Neural progenitor cell (in vitro differentiated cells): Measurements from ENCODE around the gene PRR30. TPM values are rescaled to one million over a fixed set of nuclear protein-coding genes. Genes with fewer than 3 reads are reported as not detected.
A peak's percentile ranks its signal among the peaks of the same experiment; 100 is the strongest.

Source experiments
- DNase-seq: peaks from one replicate; pipeline ENCODE4 v3.0.0-alpha.2; 2016; ENCODE audit warnings: low spot score
- H2AFZ ChIP-seq: fragments of 200-600 bp; sonication (generic); replicated peaks from 2 replicates; pipeline ENCODE4 v1.6.1; 2016; ENCODE audit warnings: antibody characterized with exemption
- H3F3A ChIP-seq: fragments of 200-600 bp; sonication (generic); 2 replicates; pipeline ENCODE4 v1.6.1; 2016; ENCODE audit warnings: antibody characterized with exemption, low read depth
- H3K27ac ChIP-seq: fragments of 200-600 bp; sonication (generic); 2 replicates; pipeline ENCODE4 v1.5.1; 2016; ENCODE audit warnings: mild to moderate bottlenecking
- H3K27me3 ChIP-seq: fragments of 200-600 bp; sonication (generic); 2 replicates; pipeline ENCODE4 v1.6.1; 2016; ENCODE audit warnings: mild to moderate bottlenecking, moderate library complexity
- H3K36me3 ChIP-seq: fragments of 200-600 bp; sonication (generic); 2 replicates; pipeline ENCODE4 v1.5.1; 2016
- H3K4me1 ChIP-seq: fragments of 200-600 bp; sonication (generic); 2 replicates; pipeline ENCODE4 v1.6.1; 2016; ENCODE audit warnings: mixed run types
- H3K4me2 ChIP-seq: fragments of 200-600 bp; sonication (generic); 2 replicates; pipeline ENCODE4 v1.6.1; 2016
- H3K4me3 ChIP-seq: fragments of 200-600 bp; sonication (generic); 2 replicates; pipeline ENCODE4 v1.5.1; 2016
- H3K79me2 ChIP-seq: fragments of 200-600 bp; sonication (generic); 2 replicates; pipeline ENCODE4 v1.6.1; 2016; ENCODE audit warnings: low read depth
- H3K9ac ChIP-seq: fragments of 200-600 bp; sonication (generic); 2 replicates; pipeline ENCODE4 v1.6.1; 2016
- H3K9me3 ChIP-seq: fragments of 200-600 bp; sonication (generic); 2 replicates; pipeline ENCODE4 v1.5.1; 2016; ENCODE audit warnings: low read depth
- H4K20me1 ChIP-seq: fragments of 200-600 bp; sonication (generic); 2 replicates; pipeline ENCODE4 v1.6.1; 2016; ENCODE audit warnings: low read depth
- H3K27ac Mint-ChIP-seq: 3 replicates; pipeline ENCODE4 v1.8.0; 2021; ENCODE audit warnings: mixed read lengths
- H3K27me3 Mint-ChIP-seq: 2 replicates; pipeline ENCODE4 v1.8.0; 2022; ENCODE audit warnings: low read depth, mild to moderate bottlenecking, inconsistent platforms, moderate library complexity, mixed read lengths; ENCODE audit not compliant: insufficient read depth
- H3K36me3 Mint-ChIP-seq: 3 replicates; pipeline ENCODE4 v1.8.0; 2021; ENCODE audit warnings: mixed read lengths
- H3K4me1 Mint-ChIP-seq: 3 replicates; pipeline ENCODE4 v1.8.0; 2021; ENCODE audit warnings: mixed read lengths
- H3K4me3 Mint-ChIP-seq: 3 replicates; pipeline ENCODE4 v1.8.0; 2021; ENCODE audit warnings: mild to moderate bottlenecking, moderate library complexity, mixed read lengths
- H3K9me3 Mint-ChIP-seq: 3 replicates; pipeline ENCODE4 v1.8.0; 2020; ENCODE audit warnings: mixed read lengths
- CTCF ChIP-seq: fragments of 200-600 bp; sonication (generic); IDR thresholded peaks from 2 replicates; pipeline ENCODE4 v1.5.1; 2017; ENCODE audit warnings: antibody characterized with exemption, mild to moderate bottlenecking
- EZH2 ChIP-seq: fragments of 200-600 bp; sonication (generic); IDR thresholded peaks from 2 replicates; pipeline ENCODE4 v1.6.1; 2017; ENCODE audit warnings: antibody characterized with exemption, mild to moderate bottlenecking, moderate library complexity
- EZH2phosphoT487 ChIP-seq: fragments of 200-600 bp; sonication (generic); IDR thresholded peaks from 2 replicates; pipeline ENCODE4 v1.6.1; 2017; ENCODE audit warnings: antibody characterized with exemption
- total RNA-seq: library from RNA; depleted of rRNA; stranded (reverse); fragments of >200 nt; gene quantifications from 2 replicates; pipeline ENCODE4 v1.2.3, GENCODE V29; 2015; ENCODE audit warnings: low replicate concordance

The PRR30 gene
- total RNA-seq, 1 donor from 2014 or later = not detected

DNA sequence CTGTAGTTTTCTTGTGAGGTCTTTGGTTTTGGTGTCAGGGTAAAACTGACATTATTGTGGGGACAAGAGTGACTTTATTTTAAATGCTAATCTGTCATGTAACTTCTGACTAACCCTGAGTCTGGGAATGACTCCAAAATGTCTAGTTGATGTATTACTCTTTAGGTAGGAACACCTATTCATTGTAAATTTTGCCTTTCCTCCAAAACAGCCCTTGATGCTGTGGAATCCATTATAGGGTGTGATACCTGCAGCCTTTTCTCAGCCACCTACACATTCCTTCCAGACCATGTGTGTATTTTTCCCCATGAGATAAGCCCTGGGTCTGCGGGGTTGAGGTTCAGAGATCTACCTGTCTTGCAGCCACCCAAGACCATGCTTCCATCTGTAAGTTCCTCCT, 4.1 kb upstream of the PRR30 start:
- Mint-ChIP-seq H3K9me3 (peaks cover 3% of the 10 kb centered on the region), H3K4me1 (no peaks in the 10 kb centered on the region), H3K27me3 (peaks cover 4% of the 10 kb centered on the region), H3K27ac (no peak overlapping the region), H3K4me3 (no peak overlapping the region), H3K36me3 (no peaks in the 10 kb centered on the region)
- H3K36me3 ChIP-seq = no peaks in the 10 kb centered on the region
- no peaks in the 10 kb centered on the region for H3K4me1 ChIP-seq
- TF ChIP-seq EZH2phosphoT487 = no peak
- no peak for TF ChIP-seq CTCF
- no peak for TF ChIP-seq EZH2
- no peaks in the 10 kb centered on the region for H3K79me2 ChIP-seq
- H3K4me3 ChIP-seq = no peak overlapping the region
- peaks cover 12% of the 10 kb centered on the region for H3K27me3 ChIP-seq
- no peak for DNase-seq
- no peaks in the 10 kb centered on the region for H3K9me3 ChIP-seq
- H3K27ac ChIP-seq = no peak overlapping the region
- H3K4me2 ChIP-seq = no peak overlapping the region
- H4K20me1 ChIP-seq = no peaks in the 10 kb centered on the region
- no peak overlapping the region for H3K9ac ChIP-seq
- no peaks in the 10 kb centered on the region for H3F3A ChIP-seq
- H2AFZ ChIP-seq = no peak overlapping the region

- H3F3A ChIP-seq = peaks cover 8% of the 10 kb centered on the region
- Mint-ChIP-seq H3K4me3 (no peak overlapping the region), H3K36me3 (no peaks in the 10 kb centered on the region), H3K9me3 (peaks cover 3% of the 10 kb centered on the region), H3K4me1 (peaks cover 7% of the 10 kb centered on the region), H3K27me3 (peaks cover 5% of the 10 kb centered on the region), H3K27ac (peak overlapping the region; percentile 65)
- no peak overlapping the region for H2AFZ ChIP-seq
- TF ChIP-seq EZH2 = no peak
- TF ChIP-seq CTCF = no peak
- TF ChIP-seq EZH2phosphoT487 = no peak
- no peak for DNase-seq
- H3K9me3 ChIP-seq = no peaks in the 10 kb centered on the region
- H3K4me3 ChIP-seq = no peak overlapping the region
- no peak overlapping the region for H3K9ac ChIP-seq
- H4K20me1 ChIP-seq = peaks cover 6% of the 10 kb centered on the region
- H3K27ac ChIP-seq = no peak overlapping the region
- H3K4me1 ChIP-seq = peaks cover 6% of the 10 kb centered on the region
- peaks cover 7% of the 10 kb centered on the region for H3K27me3 ChIP-seq
- peaks cover 11% of the 10 kb centered on the region for H3K79me2 ChIP-seq
- no peaks in the 10 kb centered on the region for H3K36me3 ChIP-seq
- no peak overlapping the region for H3K4me2 ChIP-seq
Measured at GRCh38 chr2:27138111-27138510, 1.1 kb downstream of the PRR30 start.

- H3K27me3 ChIP-seq = peaks cover under 1% of the 10 kb centered on the region
- H3K9me3 ChIP-seq = no peaks in the 10 kb centered on the region
- Mint-ChIP-seq H3K4me1 (peaks cover 13% of the 10 kb centered on the region), H3K9me3 (no peaks in the 10 kb centered on the region), H3K36me3 (peaks cover 3% of the 10 kb centered on the region), H3K27me3 (peaks cover 5% of the 10 kb centered on the region), H3K27ac (no peak overlapping the region), H3K4me3 (no peak overlapping the region)
- H3K79me2 ChIP-seq = peaks cover 17% of the 10 kb centered on the region
- no peak overlapping the region for H3K4me3 ChIP-seq
- H3K36me3 ChIP-seq = no peaks in the 10 kb centered on the region
- H3K4me2 ChIP-seq = no peak overlapping the region
- peaks cover 6% of the 10 kb centered on the region for H3K4me1 ChIP-seq
- H3K27ac ChIP-seq = no peak overlapping the region
- peaks cover 8% of the 10 kb centered on the region for H3F3A ChIP-seq
- TF ChIP-seq CTCF = no peak
- TF ChIP-seq EZH2 = no peak
- TF ChIP-seq EZH2phosphoT487 = no peak
- H3K9ac ChIP-seq = no peak overlapping the region
- peaks cover 13% of the 10 kb centered on the region for H4K20me1 ChIP-seq
- H2AFZ ChIP-seq = no peak overlapping the region
- DNase-seq = no peak
Measured at GRCh38 chr2:27137322-27137935, 1.8 kb downstream of the PRR30 start.
